Peyer's patch (tissue), 4 donors: ENCODE measurements around the gene DCBLD2. TPM values are rescaled to one million over a fixed set of nuclear protein-coding genes. Genes with fewer than 3 reads are reported as not detected.

Experiments used
- DNase-seq, 3 donors: peaks; one replicate each; pipeline ENCODE4 v3.0.0-alpha.2; 2017 to 2019
- H3K27ac ChIP-seq, 4 donors: fragments of 200-600 bp; sonication (generic); one replicate each; pipeline ENCODE4 v1.5.1; 2016 to 2019
- H3K27me3 ChIP-seq, 2 donors: fragments of 200-600 bp; sonication (generic); one replicate each; pipeline ENCODE4 v1.5.1; 2019
- H3K36me3 ChIP-seq, 3 donors: fragments of 200-600 bp; sonication (generic); one replicate each; pipeline ENCODE4 v1.5.1; 2016 to 2019
- H3K4me1 ChIP-seq, 4 donors: fragments of 200-600 bp; sonication (generic); one replicate each; pipeline ENCODE4 v1.5.1; 2016 to 2019
- H3K4me3 ChIP-seq, 4 donors: fragments of 200-600 bp; sonication (generic); 1 replicate in 3 of 4; 2 replicates in 1 of 4; pipeline ENCODE4 v1.5.1; 2016 to 2019; ENCODE audit warnings: mild to moderate bottlenecking in 1 of 4
- H3K9me3 ChIP-seq, 4 donors: fragments of 200-600 bp; sonication (generic); one replicate each; pipeline ENCODE4 v1.5.1; 2016 to 2019; ENCODE audit warnings: mild to moderate bottlenecking in 1 of 4
- CTCF ChIP-seq, 6 experiments: fragments of 450-650 bp in 4 of 6; fragments of 200-600 bp in 2 of 6; sonication (generic) in 1 of 6; IDR thresholded peaks; one replicate each; pipeline ENCODE4 v1.5.1; 2017 to 2019; ENCODE audit warnings: antibody characterized with exemption in 6 of 6, mild to moderate bottlenecking in 3 of 6, moderate library complexity in 1 of 6
- POLR2A ChIP-seq, 2 donors: fragments of 450-650 bp; IDR thresholded peaks; one replicate each; pipeline ENCODE4 v1.5.1; 2017; ENCODE audit warnings: antibody characterized with exemption in 2 of 2, mild to moderate bottlenecking in 2 of 2, moderate library complexity in 2 of 2
- total RNA-seq, 4 donors: library from RNA; depleted of rRNA; stranded (reverse); fragments of >200 nt; gene quantifications; one replicate each; pipeline ENCODE4 v1.1.0, GENCODE V29; 2016

DCBLD2 gene
- total RNA-seq, 4 donors from 2014 or later = 4.8 to 9.1 (median 7.0) TPM

GRCh38 chr3:98777286-98777685 is 124.2 kb downstream of the DCBLD2 start:
- Histone ChIP-seq H3K9me3 (no peaks in the 10 kb centered on the region), H3K36me3 (no peaks in the 10 kb centered on the region), H3K4me3 (no peak overlapping the region), H3K4me1 (no peaks in the 10 kb centered on the region), H3K27me3 (no peaks in the 10 kb centered on the region), H3K27ac (no peak overlapping the region)
- TF ChIP-seq POLR2A (IDR thresholded peaks at IDR 0.05) (no peak), CTCF (IDR thresholded peaks at IDR 0.05) (no peak)
- no peak for DNase-seq

- Histone ChIP-seq H3K4me3 (no peak overlapping the region), H3K4me1 (no peaks in the 10 kb centered on the region), H3K9me3 (no peaks in the 10 kb centered on the region), H3K36me3 (no peaks in the 10 kb centered on the region), H3K27me3 (no peaks in the 10 kb centered on the region), H3K27ac (no peak overlapping the region)
- no peak for DNase-seq
- TF ChIP-seq POLR2A (IDR thresholded peaks at IDR 0.05) = no peak
- TF ChIP-seq CTCF (IDR thresholded peaks at IDR 0.05) = no peak
Observed at GRCh38 chr3:98776140-98776493, 125.4 kb downstream of the DCBLD2 start.

GRCh38 chr3:98775459-98776139 is 125.9 kb downstream of the DCBLD2 start:
- H3K36me3 ChIP-seq = no peaks in the 10 kb centered on the region
- H3K4me1 ChIP-seq = no peaks in the 10 kb centered on the region
- no peak for DNase-seq
- TF ChIP-seq POLR2A (IDR thresholded peaks at IDR 0.05) = no peak
- TF ChIP-seq CTCF (IDR thresholded peaks at IDR 0.05) = no peak
- H3K4me3 ChIP-seq = no peak overlapping the region
- H3K27me3 ChIP-seq = no peaks in the 10 kb centered on the region
- H3K27ac ChIP-seq = no peak overlapping the region
- no peaks in the 10 kb centered on the region for H3K9me3 ChIP-seq

- no peaks in the 10 kb centered on the region for H3K9me3 ChIP-seq
- H3K27ac ChIP-seq = no peak overlapping the region
- no peak for DNase-seq
- TF ChIP-seq POLR2A (IDR thresholded peaks at IDR 0.05) (no peak), CTCF (IDR thresholded peaks at IDR 0.05) (no peak)
- no peaks in the 10 kb centered on the region for H3K4me1 ChIP-seq
- H3K36me3 ChIP-seq = no peaks in the 10 kb centered on the region
- H3K4me3 ChIP-seq = no peak overlapping the region
- H3K27me3 ChIP-seq = no peaks in the 10 kb centered on the region
Observed at GRCh38 chr3:98772022-98772421, 129.5 kb downstream of the DCBLD2 start.

GRCh38 chr3:98770261-98771039 is 131.0 kb downstream of the DCBLD2 start:
- no peaks in the 10 kb centered on the region for H3K9me3 ChIP-seq
- H3K27ac ChIP-seq = no peak overlapping the region
- H3K4me3 ChIP-seq = no peak overlapping the region
- H3K36me3 ChIP-seq = no peaks in the 10 kb centered on the region
- H3K4me1 ChIP-seq = no peaks in the 10 kb centered on the region
- no peak for DNase-seq
- no peaks in the 10 kb centered on the region for H3K27me3 ChIP-seq
- TF ChIP-seq POLR2A (IDR thresholded peaks at IDR 0.05) (no peak), CTCF (IDR thresholded peaks at IDR 0.05) (no peak)
